GM18907 (cell line): ENCODE results near the gene ELOVL6.

Experiments
- ATAC-seq: cut with Tn5 transposase; IDR thresholded peaks from one replicate; pipeline ENCODE4 v1.9.1; 2021; ENCODE audit warnings: mild to moderate bottlenecking, moderate library complexity; ENCODE audit not compliant: unreplicated experiment

Gene ELOVL6

DNA sequence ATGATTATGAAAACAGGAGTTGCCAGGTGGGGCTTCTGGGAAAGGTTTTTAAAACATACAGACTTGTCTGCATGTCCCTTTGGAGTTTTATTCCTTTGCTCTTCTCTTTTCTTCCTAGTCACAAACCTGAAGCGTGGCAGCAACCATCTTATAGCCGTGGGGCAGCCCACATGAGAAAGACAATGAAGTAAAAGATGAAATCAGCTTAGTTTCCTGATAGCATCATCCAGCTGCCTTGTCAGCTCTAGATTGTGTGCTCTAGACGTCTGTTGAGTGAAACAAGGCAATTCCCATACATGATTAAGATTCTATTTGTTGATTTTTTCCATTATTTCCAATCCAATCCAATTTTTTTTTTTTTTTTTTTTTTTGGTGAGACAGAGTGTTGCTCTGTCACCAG, 68.9 kb downstream of the ELOVL6 start:
- no peak for ATAC-seq

DNA sequence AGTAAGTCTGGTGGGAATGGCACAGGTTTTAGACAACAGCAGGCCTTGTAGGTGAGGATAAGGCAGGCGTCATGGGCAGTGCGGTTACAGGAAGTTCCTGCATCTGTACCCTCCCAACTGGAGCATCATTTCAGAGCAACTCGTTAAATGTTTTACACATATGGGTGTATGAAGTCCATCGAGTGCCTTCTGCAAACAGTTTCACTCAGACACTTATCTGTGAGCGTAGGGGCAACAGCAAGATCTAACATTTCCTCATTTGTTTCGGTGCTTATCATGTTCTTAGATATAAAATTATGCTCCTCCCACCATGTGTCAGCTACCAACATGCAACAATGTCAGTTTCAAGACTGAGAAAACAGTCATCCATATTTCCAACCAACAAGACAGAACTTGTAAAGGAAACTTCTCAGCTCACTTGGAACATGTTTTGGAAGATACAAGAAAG, 69.9 kb downstream of the ELOVL6 start:
- no peak for ATAC-seq

DNA sequence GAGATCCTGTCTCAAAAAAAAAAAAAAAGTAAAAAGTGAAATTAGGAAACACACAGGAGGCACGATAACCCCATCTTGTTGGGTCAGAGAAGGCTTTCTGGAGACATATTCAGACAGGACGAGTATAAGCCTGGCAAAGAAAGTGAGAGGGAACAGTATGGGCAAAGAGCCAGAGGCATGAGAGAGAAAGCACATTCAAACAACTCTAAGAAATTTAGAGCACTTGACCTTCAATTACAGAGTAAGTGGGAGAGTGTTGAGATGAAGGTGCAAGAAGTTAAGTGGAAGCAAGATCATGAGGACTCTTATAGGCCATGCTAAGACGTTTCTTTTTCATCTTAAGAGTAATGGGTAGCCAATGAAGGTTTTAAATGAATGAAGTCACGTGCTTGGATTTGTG, 70.4 kb downstream of the ELOVL6 start:
- no peak for ATAC-seq

DNA sequence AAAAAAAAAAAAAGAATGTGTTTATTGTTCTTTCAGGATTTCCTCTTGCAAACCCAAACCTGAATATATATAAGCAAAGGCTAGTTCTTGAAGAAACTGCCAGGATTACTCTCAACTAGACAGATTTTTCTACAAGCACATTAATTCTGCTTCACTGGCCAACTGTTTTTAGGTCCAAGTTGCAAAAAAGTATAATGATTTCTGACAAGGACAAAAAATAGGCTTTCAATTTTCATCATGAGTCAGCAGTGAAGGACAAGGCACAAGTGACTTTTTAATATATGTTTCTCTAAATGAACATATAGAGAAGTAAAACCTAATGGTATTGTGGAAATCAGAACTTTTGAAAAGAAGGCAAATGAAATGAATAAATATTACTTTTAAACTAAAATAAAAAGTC, 73.7 kb downstream of the ELOVL6 start:
- ATAC-seq: peak; percentile 56

DNA sequence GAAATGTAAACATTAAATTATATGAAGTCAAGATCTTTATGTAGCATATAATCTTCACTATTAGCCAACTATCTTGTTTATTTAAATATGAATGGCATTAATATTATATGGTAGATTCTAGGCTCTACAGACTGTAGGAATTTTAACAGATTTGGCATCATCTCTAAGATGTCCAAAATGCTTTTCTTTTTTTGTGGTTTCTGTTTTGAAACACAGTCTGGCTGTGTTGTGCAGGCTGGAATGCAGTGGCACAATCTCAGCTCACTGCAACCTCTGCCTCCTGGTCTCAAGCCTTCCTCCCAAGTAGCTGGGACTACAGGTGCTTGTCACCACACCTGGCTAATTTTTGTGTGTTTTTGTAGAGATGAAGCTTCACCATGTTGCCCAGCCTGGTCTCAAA, 76.2 kb downstream of the ELOVL6 start:
- no peak for ATAC-seq

DNA sequence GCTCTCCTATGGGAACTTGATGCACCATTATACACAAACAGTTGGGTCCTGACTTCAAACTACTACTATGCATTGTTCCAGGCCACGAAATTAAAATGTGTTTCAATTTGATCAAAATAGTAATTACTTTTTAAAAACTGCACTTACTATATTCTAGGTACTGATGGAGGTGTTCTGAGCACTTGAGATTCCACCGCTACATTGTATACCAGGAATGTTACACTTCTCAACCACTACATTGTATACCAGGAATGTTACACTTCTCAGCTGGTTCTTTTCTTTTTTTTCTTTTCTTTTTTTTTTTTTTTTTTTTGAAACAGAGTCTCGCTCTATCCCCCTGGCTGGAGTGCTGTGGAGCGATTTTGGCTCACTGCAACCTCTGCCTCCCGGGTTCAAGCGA, 77.9 kb downstream of the ELOVL6 start:
- no peak for ATAC-seq

DNA sequence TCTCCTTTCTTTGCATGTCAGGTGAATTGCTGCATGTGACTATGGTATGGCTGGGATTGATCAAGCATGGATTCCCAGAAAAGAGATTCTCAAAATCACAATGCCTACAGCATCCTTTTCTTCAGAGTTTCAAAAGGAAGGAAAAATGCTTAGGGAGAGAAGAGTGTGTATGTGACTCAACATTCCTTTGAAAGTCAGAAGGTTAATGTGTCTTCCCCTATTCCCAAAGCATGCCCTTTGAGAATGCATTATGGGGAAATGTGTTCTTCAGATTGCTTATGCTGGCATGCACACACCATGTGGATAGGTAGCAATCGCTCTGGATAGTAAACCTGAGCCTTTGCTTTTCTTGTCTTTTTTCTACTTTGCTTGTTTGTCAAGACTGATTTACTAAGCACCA, 78.5 kb downstream of the ELOVL6 start:
- no peak for ATAC-seq

DNA sequence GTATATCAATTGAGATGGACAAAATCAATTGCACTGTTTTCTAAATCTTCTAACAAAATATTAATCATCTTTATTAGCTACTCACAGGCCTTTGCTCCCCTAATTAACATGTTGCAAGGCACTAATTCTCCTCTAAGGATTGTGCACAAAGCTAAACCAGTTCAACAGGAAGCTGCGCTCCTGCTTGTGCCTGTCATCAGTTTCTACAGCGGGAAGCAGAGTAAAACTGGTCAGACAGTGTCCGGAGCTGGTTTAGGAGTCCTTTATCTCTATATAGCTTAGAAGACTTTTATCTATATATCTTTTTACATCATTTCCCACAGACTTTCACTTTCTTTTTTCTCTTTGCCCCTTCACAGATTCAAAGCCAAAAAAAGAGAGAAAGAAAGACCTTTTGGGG, 79.1 kb downstream of the ELOVL6 start:
- ATAC-seq: no peak

DNA sequence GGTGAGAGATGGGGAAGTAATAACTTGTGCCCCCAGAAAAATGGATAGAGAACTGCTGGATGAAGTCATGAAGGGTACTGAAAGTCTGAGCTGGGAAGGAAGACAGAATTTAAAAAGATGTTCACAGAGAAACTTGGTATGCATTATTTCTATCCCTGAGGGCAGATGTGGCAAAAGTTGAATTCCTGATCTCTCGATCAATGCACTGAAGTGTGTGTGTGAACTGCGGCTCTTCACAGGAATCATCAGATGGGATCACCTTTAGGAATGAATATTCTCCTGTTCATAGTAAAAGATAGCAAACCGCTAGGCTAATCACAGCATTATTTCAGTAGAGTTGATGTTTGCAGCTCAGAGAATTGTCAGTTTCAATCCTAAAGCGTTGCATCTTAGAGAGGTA, 86.4 kb downstream of the ELOVL6 start:
- ATAC-seq: no peak

DNA sequence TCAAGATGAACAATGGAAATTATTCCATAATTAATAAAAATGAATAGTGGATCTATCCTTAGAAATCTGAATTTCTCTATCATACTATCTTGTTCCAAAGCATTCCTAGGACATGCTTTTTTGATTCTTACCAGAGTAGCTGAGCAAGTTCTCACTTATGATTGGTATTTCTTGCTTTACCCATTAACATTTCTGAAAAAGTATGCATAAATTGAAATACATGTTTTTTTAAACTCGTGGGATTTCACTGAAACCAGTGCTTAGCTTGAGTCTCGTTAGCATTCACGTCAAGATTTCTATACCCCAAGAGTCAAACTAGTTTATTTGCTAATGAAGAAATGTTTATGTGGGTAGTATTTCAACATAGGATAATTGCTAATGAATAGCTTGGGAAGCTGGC, 89.0 kb downstream of the ELOVL6 start:
- ATAC-seq: no peak

DNA sequence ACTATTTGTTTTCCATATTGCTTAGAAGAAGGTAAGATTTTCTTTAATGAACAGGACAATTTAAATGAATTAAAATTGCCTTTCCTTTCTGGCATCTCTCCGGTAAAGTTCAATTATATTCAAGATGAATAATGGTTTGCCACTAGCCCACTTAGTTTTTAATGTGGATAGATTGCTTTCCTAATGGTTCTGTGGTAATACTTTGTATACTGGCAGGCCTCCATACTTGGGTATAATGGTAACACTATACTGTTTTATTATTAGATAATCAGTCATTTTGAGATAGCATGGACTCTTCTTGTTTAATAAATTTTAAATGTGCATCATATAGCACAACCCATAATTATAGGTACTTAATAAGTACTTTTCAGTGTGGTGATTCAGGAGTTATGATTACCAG, 89.5 kb downstream of the ELOVL6 start:
- no peak for ATAC-seq

DNA sequence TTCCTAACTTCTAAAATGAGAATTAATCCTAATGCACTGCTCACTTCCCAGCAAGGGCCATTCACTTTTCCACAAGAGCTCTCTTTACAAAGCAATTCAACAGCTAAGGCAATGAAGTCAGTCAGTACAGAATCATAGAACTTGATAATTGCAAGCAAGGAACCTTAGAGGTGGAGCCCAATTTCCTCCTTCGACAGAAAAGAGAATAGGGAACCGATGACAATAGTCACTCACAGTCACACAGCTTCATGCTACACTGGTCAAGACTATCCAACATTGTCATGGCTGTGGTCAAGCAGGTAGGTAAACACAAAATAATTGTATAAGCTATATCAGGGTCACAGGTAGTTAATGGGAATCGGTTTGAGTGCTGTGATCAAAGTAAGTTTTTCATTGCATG, 90.0 kb downstream of the ELOVL6 start:
- peak; percentile 93 for ATAC-seq

DNA sequence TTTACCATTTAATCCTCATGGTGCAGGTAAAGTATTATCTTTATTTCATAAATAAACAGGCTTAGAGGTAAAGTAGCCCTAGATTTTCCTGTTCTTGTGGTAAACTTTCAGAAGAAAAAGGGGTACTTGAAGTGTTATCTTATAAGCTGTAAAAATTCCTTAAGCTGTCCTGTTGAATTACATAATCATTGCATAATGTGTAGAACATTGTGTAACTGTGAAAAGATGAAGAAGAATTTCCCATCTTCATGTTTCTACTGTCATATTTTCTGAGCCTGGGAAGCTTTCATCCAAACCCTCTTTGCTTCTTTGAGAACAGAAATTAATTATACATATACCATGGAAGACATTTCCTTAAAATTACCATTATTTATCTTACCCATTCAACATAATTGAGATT, 90.5 kb downstream of the ELOVL6 start:
- no peak for ATAC-seq

DNA sequence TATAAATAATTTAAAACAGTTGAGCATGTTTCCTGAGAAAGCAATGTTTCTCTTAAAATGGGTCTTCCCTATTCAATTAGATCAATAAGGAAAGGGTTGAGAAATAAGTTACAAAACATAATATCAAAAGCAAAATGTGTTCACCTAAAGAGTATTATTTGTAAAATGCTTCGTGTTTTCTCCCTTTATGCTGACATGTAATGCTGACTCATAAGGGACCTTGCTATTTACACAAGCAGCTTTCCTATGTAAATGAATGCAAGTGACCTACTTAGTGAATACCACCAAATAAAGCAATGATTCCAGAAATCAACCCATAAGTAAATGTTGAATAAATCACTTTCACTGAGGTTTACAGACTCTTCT, 91.5 kb downstream of the ELOVL6 start:
- peak; percentile 82 for ATAC-seq

DNA sequence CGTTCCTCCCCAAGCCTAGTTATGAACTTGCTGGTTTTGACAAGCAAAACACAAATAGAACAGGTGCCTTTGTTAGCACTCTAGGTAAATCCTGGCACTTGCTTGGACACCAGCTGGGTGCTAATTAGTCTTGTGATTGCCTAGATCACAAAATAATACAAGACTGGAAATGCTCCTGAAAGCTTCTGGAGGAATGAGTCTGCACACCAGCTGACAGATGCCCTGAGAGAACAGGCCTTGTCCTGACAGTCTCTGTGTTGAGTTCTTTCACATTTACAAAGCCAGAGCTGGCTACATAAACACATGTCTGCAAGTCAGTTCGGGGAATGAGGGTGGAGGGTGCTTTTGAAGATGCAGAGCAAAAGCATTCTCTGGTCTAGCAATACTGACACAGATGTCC, 93.8 kb downstream of the ELOVL6 start:
- no peak for ATAC-seq

DNA sequence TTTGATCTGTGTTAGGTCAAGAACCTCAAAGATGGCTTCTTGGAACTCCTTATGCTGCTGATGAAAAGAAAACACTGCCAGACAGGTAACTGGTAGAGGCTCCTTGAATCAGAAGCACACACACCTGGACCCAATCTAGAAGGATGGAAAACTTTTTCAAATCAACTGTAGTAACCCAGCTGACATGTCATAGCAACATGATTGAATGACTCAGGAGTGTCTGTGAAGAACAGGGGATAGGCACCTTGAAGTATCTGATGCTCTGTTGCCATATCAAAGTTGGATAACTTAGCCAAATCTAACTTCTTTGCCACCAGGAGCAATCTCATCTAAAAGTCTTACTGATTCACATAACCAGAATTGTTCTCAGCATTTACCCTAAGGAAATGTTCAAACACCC, 98.8 kb downstream of the ELOVL6 start:
- ATAC-seq: no peak

DNA sequence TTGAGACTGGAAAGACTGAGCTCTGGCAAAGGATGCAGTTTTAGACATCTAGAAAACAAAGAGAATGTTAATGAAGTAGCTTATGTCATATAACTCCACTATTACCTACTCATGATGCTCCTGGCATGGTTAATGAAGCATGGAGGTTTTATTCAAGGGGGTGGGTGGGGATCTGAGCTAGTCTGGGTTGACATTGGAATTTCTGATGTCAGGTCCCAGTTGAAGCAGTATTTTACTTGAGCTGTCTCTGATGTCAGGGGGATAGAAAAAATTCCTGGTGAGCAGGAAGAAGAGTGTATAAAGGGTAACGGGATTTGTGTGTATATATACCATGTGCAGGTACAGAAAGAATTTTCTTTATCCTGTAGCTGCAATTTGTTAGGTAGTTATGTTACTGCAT, 102.0 kb downstream of the ELOVL6 start:
- ATAC-seq: no peak

DNA sequence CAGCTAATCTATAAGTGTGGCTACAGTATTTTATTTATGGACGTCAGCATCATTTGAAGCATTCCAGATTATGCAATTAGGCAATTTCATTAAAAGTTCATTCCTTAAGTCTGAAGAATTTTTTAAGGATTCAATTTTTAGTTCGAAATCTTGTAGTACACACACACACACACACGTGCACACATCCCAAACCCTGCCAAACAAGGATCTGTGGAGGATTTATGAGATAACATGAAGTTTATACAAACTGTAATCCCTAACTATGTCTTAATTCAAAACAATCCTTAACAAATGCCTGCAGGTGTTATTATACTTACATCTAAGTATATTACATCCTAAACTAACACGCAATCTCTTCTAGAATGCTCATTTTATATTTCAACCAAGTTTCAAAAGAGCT, 105.8 kb downstream of the ELOVL6 start:
- no peak for ATAC-seq

DNA sequence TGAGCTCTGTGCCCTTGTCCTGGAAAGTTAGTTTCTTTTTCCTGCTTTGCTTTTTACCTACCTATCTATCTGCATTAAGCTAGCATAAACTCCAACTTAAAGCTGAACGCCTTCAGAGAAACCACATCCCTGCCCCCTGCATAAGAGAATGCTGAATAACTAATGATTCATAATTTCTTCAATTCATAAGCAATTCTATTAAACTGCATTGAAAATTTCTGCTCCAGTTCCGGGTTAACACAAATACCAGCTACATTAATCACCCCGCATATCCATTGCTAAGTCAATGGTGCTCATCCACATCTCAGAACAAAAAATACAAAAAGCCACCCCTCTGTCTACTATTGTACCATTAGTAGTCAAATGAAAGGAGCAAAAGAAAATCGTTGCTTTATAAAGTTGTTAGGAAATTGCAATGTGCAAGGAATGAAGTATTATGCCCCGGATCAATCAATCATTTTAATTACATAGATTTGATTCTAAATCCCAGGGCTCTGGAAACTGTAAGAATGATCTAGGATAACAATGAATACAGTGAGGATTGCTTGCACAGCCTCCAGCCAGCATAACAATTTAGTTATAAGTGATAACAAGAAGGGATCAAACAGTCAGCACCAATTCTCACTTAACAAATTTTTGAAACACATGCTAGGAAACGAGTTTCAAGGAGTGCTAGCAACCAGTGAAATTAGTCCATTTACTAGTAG, 106.8 kb downstream of the ELOVL6 start:
- ATAC-seq: no peak

DNA sequence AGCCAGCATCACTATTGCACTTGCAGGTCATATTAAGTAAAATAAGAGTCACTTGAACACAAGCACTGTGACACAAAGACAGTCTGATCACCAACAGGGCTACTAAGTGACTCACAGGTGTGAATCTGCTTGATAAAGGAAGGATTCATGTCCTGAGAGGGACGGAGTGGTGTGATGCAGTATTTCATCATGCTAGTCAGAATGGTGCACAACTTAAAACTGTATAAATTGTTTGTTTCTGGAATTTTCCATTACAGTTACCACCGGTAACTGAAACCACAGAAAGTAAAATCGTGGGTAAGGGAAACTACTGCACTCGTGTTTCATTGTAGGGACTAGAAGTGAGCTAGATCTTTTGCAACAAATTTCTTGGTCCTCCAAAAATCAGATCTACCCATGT, 109.7 kb downstream of the ELOVL6 start:
- ATAC-seq: no peak

DNA sequence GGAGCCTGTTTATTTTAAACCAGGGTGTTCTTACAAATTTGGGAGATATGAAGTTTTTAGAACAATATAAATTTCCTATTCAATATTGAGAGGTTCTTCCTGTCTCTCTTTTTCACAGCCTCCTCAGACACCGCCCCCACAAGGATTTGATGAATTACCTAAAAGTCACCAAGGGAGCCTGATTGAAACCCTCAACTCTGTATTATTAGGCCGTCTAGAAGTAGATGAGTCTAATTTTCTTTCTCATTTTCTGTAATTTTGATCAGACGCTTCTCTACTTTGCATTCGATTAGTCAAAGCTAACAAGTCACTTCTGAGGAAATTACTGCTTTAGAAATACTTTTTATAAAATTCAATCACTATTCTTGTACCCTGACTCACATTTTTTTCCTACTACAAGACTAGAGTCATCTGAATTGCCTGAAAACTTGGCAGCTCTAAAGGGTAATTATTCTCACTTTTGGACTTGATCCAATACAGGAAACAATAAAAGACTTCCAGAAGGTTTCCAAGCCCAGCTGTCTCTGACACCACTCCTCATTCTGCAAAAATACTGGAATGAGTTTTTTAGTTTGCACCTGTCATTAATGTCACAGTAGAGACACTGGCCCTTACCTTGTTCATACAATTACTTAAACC, 111.2 kb downstream of the ELOVL6 start:
- ATAC-seq: no peak

DNA sequence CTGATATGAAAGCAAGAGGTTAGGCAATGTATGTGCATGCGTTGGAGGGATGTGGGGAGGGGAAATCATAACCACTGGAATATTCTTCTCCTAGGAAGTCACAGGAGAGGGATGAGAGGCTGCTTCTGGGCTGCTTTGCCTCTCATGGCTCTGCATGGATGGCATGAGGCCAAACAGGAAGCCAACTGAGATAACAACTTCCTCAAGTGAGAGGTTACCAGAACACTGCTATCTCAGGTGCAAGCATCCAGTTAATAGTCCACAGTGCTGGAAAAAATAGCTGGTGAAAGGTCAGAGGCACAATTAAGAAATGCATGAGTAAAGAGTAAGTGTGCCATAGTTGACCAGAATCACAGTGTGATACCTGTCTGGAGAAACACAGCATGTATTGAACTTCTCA, 113.3 kb downstream of the ELOVL6 start:
- peak; percentile 72 for ATAC-seq

DNA sequence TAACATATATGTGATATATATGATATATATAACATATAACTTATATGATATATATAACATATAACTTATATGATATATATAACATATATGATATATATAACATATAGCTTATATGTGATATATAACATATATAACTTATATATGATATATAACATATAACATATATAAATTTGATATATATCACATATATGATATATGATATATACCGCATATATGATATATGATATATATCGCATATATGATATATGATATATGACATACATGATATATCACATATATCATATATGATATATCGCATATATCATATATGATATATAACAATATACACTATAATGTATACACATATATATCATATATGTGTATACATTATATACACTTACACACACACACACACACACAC, 114.3 kb downstream of the ELOVL6 start:
- no peak for ATAC-seq
